Aorta (tissue), 5 donors: Measurements from ENCODE around the gene PDZK1IP1. TPM values are rescaled to one million over a fixed set of nuclear protein-coding genes. Genes with fewer than 3 reads are reported as not detected.

ENCODE experiments used
- ATAC-seq: fragments of 200-7000 bp; cut with Tn5 transposase; one replicate; pipeline ENCODE4 v1.9.1; 2022; ENCODE audit warnings: moderate library complexity; ENCODE audit not compliant: low FRiP score
- DNase-seq, 2 donors: peaks; one replicate each; pipeline ENCODE4 v3.0.0-alpha.2; 2020
- H3K27ac ChIP-seq, 2 donors: one replicate each; pipeline ENCODE4 v1.5.1; 2013; ENCODE audit warnings: low read length in 2 of 2, mild to moderate bottlenecking in 2 of 2, moderate library complexity in 2 of 2, control low read depth in 1 of 2, inconsistent platforms in 1 of 2, low read depth in 1 of 2
- H3K27me3 ChIP-seq, 2 donors: one replicate each; pipeline ENCODE4 v1.6.1; 2013; ENCODE audit warnings: control low read depth in 1 of 2, low read length in 1 of 2, mild to moderate bottlenecking in 1 of 2, moderate library complexity in 1 of 2; ENCODE audit not compliant: insufficient read depth in 2 of 2, control insufficient read depth in 1 of 2
- H3K36me3 ChIP-seq, 2 donors: one replicate each; pipeline ENCODE4 v1.6.1; 2013; ENCODE audit warnings: control low read depth in 1 of 2, low read length in 1 of 2, mild to moderate bottlenecking in 1 of 2; ENCODE audit not compliant: insufficient read depth in 2 of 2, control insufficient read depth in 1 of 2
- H3K4me1 ChIP-seq, 2 donors: one replicate each; pipeline ENCODE4 v1.6.1; 2013; ENCODE audit warnings: low read length in 2 of 2, control low read depth in 1 of 2, mild to moderate bottlenecking in 1 of 2, moderate library complexity in 1 of 2; ENCODE audit not compliant: insufficient read depth in 2 of 2, control insufficient read depth in 1 of 2
- H3K4me3 ChIP-seq, 2 donors: one replicate each; pipeline ENCODE4 v1.5.1; 2013; ENCODE audit warnings: low read length in 2 of 2, control low read depth in 1 of 2, mild to moderate bottlenecking in 1 of 2
- H3K9me3 ChIP-seq: one replicate; pipeline ENCODE4 v1.6.1; 2013; ENCODE audit warnings: mild to moderate bottlenecking, low read length; ENCODE audit not compliant: control insufficient read depth
- WGBS, 2 donors: extraction: QIAGEN DNeasy Blood & Tissue Kit; methylation state at CpG; one replicate each; pipeline ENCODE4 v1.1.7; 2013; 5-methylcytosine and 5-hydroxymethylcytosine counted together
- intact Hi-C, 2 donors: fragments of 100-400 bp; cut with DNase I; formaldehyde crosslinking; loops; one replicate each; pipeline versions ENCODE4 v1.14.2 to v1.15.0; 2022
- polyA plus RNA-seq, 2 donors: library from polyadenylated mRNA; stranded (reverse); fragments of 200-250 nt; gene quantifications; one replicate each; pipeline ENCODE4 v1.2.3, GENCODE V29; 2013
- total RNA-seq, 2 donors: library from RNA; stranded (reverse); fragmentation: NEBNext Ultra II Directional; extraction: Animal tissue kit (Norgen Biotek cat#: 25700); gene quantifications; one replicate each; pipeline ENCODE4 v1.2.1, GENCODE V29; 2021
- donor health status: healthy with polysubstance abuse.
- donor health status: Bipolar disorder and iron deficiency.
- donor health status: DM: no; HTN: no; CAD: no.
- donor health status: DM: no; HTN: no; CAD: no.
- donor health status: DM: yes; HTN: yes; CAD: no.

PDZK1IP1 gene
- total and polyA plus RNA-seq, 4 donors, result 0.71 to 3.7 (median 1.7) TPM

- WGBS, 2 donors, result 88 to 90% methylated on average over 12 of the region's 12 CpGs
- DNase-seq, result no peak
- ATAC-seq, result no peak
- Histone ChIP-seq H3K4me1 (no peaks in the 10 kb centered on the region), H3K27ac (no peak overlapping the region), H3K9me3 (no peaks in the 10 kb centered on the region), H3K4me3 (no peak overlapping the region), H3K27me3 (no peaks in the 10 kb centered on the region), H3K36me3 (no peaks in the 10 kb centered on the region)
- intact Hi-C loops, result no loop called here
These were observed 26.6 kb upstream of the PDZK1IP1 start for GRCh38 chr1:47216278-47217059.

- DNase-seq (no peak), ATAC-seq (no peak)
- Histone ChIP-seq H3K9me3 (no peaks in the 10 kb centered on the region), H3K36me3 (no peaks in the 10 kb centered on the region), H3K27me3 (no peaks in the 10 kb centered on the region), H3K27ac (no peak overlapping the region), H3K4me3 (no peak overlapping the region), H3K4me1 (no peaks in the 10 kb centered on the region)
- 94% methylated on average over 4 of the region's 4 CpGs for WGBS, 2 donors
- intact Hi-C loops, result no loop called here
These were observed 25.9 kb upstream of the PDZK1IP1 start for GRCh38 chr1:47215713-47216112.

- Histone ChIP-seq H3K27me3 (no peaks in the 10 kb centered on the region), H3K9me3 (no peaks in the 10 kb centered on the region), H3K4me3 (no peak overlapping the region), H3K36me3 (no peaks in the 10 kb centered on the region), H3K27ac (no peak overlapping the region), H3K4me1 (no peaks in the 10 kb centered on the region)
- intact Hi-C loops, result no loop called here
- no peak for ATAC-seq
- 87 to 88% methylated on average over 3 of the region's 3 CpGs for WGBS, 2 donors
- DNase-seq, result no peak
These were observed 24.7 kb upstream of the PDZK1IP1 start for GRCh38 chr1:47214549-47214948.

GRCh38 chr1:47213230-47213963, 23.6 kb upstream of the PDZK1IP1 start:
- Histone ChIP-seq H3K27ac (no peak overlapping the region), H3K27me3 (no peaks in the 10 kb centered on the region), H3K4me3 (no peak overlapping the region), H3K36me3 (no peaks in the 10 kb centered on the region), H3K9me3 (no peaks in the 10 kb centered on the region), H3K4me1 (no peaks in the 10 kb centered on the region)
- ATAC-seq (no peak), DNase-seq (no peak)
- 69 to 87% methylated on average over 11 of the region's 11 CpGs for WGBS, 2 donors
- intact Hi-C loops, result no loop called here

GRCh38 chr1:47212636-47213229, 22.9 kb upstream of the PDZK1IP1 start:
- Histone ChIP-seq H3K4me1 (no peaks in the 10 kb centered on the region), H3K4me3 (no peak overlapping the region), H3K36me3 (no peaks in the 10 kb centered on the region), H3K27me3 (no peaks in the 10 kb centered on the region), H3K27ac (no peak overlapping the region), H3K9me3 (no peaks in the 10 kb centered on the region)
- intact Hi-C loops, result no loop called here
- 89 to 92% methylated on average over 4 of the region's 4 CpGs for WGBS, 2 donors
- DNase-seq (no peak), ATAC-seq (no peak)

- WGBS, 2 donors, result 71 to 78% methylated on average over 9 of the region's 9 CpGs
These were observed 22.0 kb upstream of the PDZK1IP1 start for GRCh38 chr1:47211796-47212269.

GRCh38 chr1:47210666-47211065, 20.8 kb upstream of the PDZK1IP1 start:
- ATAC-seq (no peak), DNase-seq (no peak)
- no peaks in the 10 kb centered on the region for H3K4me1 ChIP-seq
- H3K27me3 ChIP-seq, result no peaks in the 10 kb centered on the region
- intact Hi-C loops, result no loop called here
- no peak overlapping the region for H3K27ac ChIP-seq
- H3K36me3 ChIP-seq, result no peaks in the 10 kb centered on the region
- no peaks in the 10 kb centered on the region for H3K9me3 ChIP-seq
- 86% methylated on average over 3 of the region's 3 CpGs for WGBS, 2 donors
- no peak overlapping the region for H3K4me3 ChIP-seq

More at GRCh38 chr1:47211796-47212269, 22.0 kb upstream of the PDZK1IP1 start:
- Histone ChIP-seq H3K36me3 (no peaks in the 10 kb centered on the region), H3K4me1 (no peaks in the 10 kb centered on the region), H3K27me3 (no peaks in the 10 kb centered on the region), H3K4me3 (no peak overlapping the region), H3K9me3 (no peaks in the 10 kb centered on the region), H3K27ac (no peak overlapping the region)
- intact Hi-C loops, result no loop called here
- peak in 1 of 2 donors; percentile 75 for DNase-seq
- peak; percentile 45 for ATAC-seq

GRCh38 chr1:47209725-47210325, 20.0 kb upstream of the PDZK1IP1 start:
- ATAC-seq (no peak), DNase-seq (no peak)
- H3K4me3 ChIP-seq, result no peak overlapping the region
- H3K27me3 ChIP-seq, result no peaks in the 10 kb centered on the region
- H3K4me1 ChIP-seq, result no peaks in the 10 kb centered on the region
- intact Hi-C loops, result no loop called here
- 57 to 91% methylated on average over 3 of the region's 3 CpGs for WGBS, 2 donors
- no peaks in the 10 kb centered on the region for H3K36me3 ChIP-seq
- no peak overlapping the region for H3K27ac ChIP-seq
- no peaks in the 10 kb centered on the region for H3K9me3 ChIP-seq
